T follicular helper cell (primary cell): ENCODE data around the gene DCST2.

ENCODE experiments used
- DNase-seq: peaks from one replicate; pipeline ENCODE4 v3.0.0-alpha.2; 2020; ENCODE audit warnings: low read depth
- total RNA-seq, 2 experiments: gene quantifications; one replicate each; lab custom pipeline; 2026; lab: John Stamatoyannopoulos, UW

Gene DCST2
- 0.09 to 1.3 reads per million in 2 experiments for total RNA-seq

- DNase-seq = no peak
Measured at GRCh38 chr1:155033524-155033923, at the start of gene DCST2, which contains the start of gene DCST1. TSS of gene DCST2 (minus strand) at chr1:155033781. CDS start at chr1:155033701, 80 bp downstream. TSS of gene DCST1 (plus strand) at chr1:155033824. CDS start at chr1:155034037, 213 bp downstream.

- DNase-seq = no peak
Measured at GRCh38 chr1:155083052-155083541, 49.5 kb upstream of the DCST2 start.

GRCh38 chr1:155082301-155083051 is 48.9 kb upstream of the DCST2 start:
- DNase-seq = no peak

GRCh38 chr1:155081472-155082300 is 48.1 kb upstream of the DCST2 start:
- peak; percentile 22 for DNase-seq

GRCh38 chr1:155080312-155081228 is 47.0 kb upstream of the DCST2 start:
- DNase-seq = peak; percentile 33

- no peak for DNase-seq
Measured at GRCh38 chr1:155079487-155080311, 46.1 kb upstream of the DCST2 start.

GRCh38 chr1:155079210-155079486 is 45.6 kb upstream of the DCST2 start:
- no peak for DNase-seq

- DNase-seq = peak; percentile 42
Measured at GRCh38 chr1:155078469-155079209, 45.1 kb upstream of the DCST2 start, which contains the start of gene EFNA3. TSS of gene EFNA3 (plus strand) at chr1:155078837. CDS start at chr1:155078942, 105 bp downstream.

- DNase-seq = no peak
Measured at GRCh38 chr1:155077758-155078445, 44.3 kb upstream of the DCST2 start.

- DNase-seq = no peak
Measured at GRCh38 chr1:155077346-155077745, 43.8 kb upstream of the DCST2 start.

- no peak for DNase-seq
Measured at GRCh38 chr1:155076371-155076770, 42.8 kb upstream of the DCST2 start.

GRCh38 chr1:155075535-155075934 is 42.0 kb upstream of the DCST2 start:
- DNase-seq = no peak

GRCh38 chr1:155073377-155074242 is 40.0 kb upstream of the DCST2 start:
- DNase-seq = no peak

GRCh38 chr1:155072531-155073289 is 39.1 kb upstream of the DCST2 start:
- no peak for DNase-seq

GRCh38 chr1:155071701-155072100 is 38.1 kb upstream of the DCST2 start:
- no peak for DNase-seq

GRCh38 chr1:155070721-155071569 is 37.4 kb upstream of the DCST2 start:
- peak; percentile 70 for DNase-seq

- no peak for DNase-seq
Measured at GRCh38 chr1:155070158-155070621, 36.6 kb upstream of the DCST2 start.
